ENCODE measurements around the gene HRH1. TPM values are rescaled to one million over a fixed set of nuclear protein-coding genes. Genes with fewer than 3 reads are reported as not detected.

The HRH1 gene
- total and polyA plus RNA-seq, 2 experiments from 2014 or later = not detected

- TF ChIP-seq, protein P1, sequence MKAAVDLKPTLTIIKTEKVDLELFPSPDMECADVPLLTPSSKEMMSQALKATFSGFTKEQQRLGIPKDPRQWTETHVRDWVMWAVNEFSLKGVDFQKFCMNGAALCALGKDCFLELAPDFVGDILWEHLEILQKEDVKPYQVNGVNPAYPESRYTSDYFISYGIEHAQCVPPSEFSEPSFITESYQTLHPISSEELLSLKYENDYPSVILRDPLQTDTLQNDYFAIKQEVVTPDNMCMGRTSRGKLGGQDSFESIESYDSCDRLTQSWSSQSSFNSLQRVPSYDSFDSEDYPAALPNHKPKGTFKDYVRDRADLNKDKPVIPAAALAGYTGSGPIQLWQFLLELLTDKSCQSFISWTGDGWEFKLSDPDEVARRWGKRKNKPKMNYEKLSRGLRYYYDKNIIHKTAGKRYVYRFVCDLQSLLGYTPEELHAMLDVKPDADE (IDR thresholded peaks at IDR 0.05) = no peak
- TF ChIP-seq ZNF114 (CRISPR knock-in tag; IDR thresholded peaks at IDR 0.05) = no peak
- no peak for TF ChIP-seq STAT1 (IDR thresholded peaks at IDR 0.05; ENCODE audit: unreplicated experiment)
- TF ChIP-seq EZH2 (IDR thresholded peaks at IDR 0.05; ENCODE audit: low read depth, unreplicated experiment) = no peak
- no peak for TF ChIP-seq REST (IDR thresholded peaks at IDR 0.05; ENCODE audit: unreplicated experiment)
Measured at GRCh38 chr3:11152301-11152700, 2.0 kb upstream of the HRH1 start (continued).

GRCh38 chr3:11154953-11155325 lies 646 bp downstream of the HRH1 start:
- DNase-seq (ENCODE audit: low spot score) = peak; percentile 60
- no peak overlapping the region for H3K27ac ChIP-seq (ENCODE audit: low read depth)
- H2AFZ ChIP-seq = peak overlapping the region; percentile 99
- peak; percentile 72 for ATAC-seq
- peaks cover 53% of the 10 kb centered on the region for H3K27me3 ChIP-seq (ENCODE audit: insufficient read depth)
- peaks cover 30% of the 10 kb centered on the region for H3K27me3 Mint-ChIP-seq (ENCODE audit: insufficient read depth, low read depth, poor library complexity)
- no peaks in the 10 kb centered on the region for H3K9me2 ChIP-seq (ENCODE audit: insufficient read depth)
- H3K4me3 ChIP-seq = peak overlapping the region; percentile 71
- no peaks in the 10 kb centered on the region for H3K36me3 Mint-ChIP-seq (ENCODE audit: low read depth)
- 0 out of 3 replicates have a peak, but pooled peaks cover 3% of the 10 kb centered on the region for H3K9me3 Mint-ChIP-seq
- peak overlapping the region; percentile 98 for H3K4me2 ChIP-seq
- H3K79me2 ChIP-seq (replicated peaks; ENCODE audit: insufficient read depth) = no peaks in the 10 kb centered on the region
- H3K4me1 ChIP-seq (ENCODE audit: insufficient read depth) = peaks cover 5% of the 10 kb centered on the region; the same call in 1 of the 2 replicates
- peaks cover 10% of the 10 kb centered on the region; the same call in 2 of the 3 replicates for H3K4me1 Mint-ChIP-seq
- no peaks in the 10 kb centered on the region for H3K36me3 ChIP-seq (ENCODE audit: insufficient read depth)
- H3K27ac Mint-ChIP-seq = no peak overlapping the region
- TF ChIP-seq STAT1 (IDR thresholded peaks at IDR 0.05; ENCODE audit: unreplicated experiment) = no peak
- TF ChIP-seq, protein P2, sequence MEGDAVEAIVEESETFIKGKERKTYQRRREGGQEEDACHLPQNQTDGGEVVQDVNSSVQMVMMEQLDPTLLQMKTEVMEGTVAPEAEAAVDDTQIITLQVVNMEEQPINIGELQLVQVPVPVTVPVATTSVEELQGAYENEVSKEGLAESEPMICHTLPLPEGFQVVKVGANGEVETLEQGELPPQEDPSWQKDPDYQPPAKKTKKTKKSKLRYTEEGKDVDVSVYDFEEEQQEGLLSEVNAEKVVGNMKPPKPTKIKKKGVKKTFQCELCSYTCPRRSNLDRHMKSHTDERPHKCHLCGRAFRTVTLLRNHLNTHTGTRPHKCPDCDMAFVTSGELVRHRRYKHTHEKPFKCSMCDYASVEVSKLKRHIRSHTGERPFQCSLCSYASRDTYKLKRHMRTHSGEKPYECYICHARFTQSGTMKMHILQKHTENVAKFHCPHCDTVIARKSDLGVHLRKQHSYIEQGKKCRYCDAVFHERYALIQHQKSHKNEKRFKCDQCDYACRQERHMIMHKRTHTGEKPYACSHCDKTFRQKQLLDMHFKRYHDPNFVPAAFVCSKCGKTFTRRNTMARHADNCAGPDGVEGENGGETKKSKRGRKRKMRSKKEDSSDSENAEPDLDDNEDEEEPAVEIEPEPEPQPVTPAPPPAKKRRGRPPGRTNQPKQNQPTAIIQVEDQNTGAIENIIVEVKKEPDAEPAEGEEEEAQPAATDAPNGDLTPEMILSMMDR (conservative IDR thresholded peaks at IDR 0.05; ENCODE audit: low read depth in 2 of 2) = peak in 1 of 2 experiments; percentile 37; a peak in 1 of 4 replicates
- TF ChIP-seq EZH2 (IDR thresholded peaks at IDR 0.05; ENCODE audit: low read depth, unreplicated experiment) = peak; percentile 8
- TF ChIP-seq, protein P3, sequence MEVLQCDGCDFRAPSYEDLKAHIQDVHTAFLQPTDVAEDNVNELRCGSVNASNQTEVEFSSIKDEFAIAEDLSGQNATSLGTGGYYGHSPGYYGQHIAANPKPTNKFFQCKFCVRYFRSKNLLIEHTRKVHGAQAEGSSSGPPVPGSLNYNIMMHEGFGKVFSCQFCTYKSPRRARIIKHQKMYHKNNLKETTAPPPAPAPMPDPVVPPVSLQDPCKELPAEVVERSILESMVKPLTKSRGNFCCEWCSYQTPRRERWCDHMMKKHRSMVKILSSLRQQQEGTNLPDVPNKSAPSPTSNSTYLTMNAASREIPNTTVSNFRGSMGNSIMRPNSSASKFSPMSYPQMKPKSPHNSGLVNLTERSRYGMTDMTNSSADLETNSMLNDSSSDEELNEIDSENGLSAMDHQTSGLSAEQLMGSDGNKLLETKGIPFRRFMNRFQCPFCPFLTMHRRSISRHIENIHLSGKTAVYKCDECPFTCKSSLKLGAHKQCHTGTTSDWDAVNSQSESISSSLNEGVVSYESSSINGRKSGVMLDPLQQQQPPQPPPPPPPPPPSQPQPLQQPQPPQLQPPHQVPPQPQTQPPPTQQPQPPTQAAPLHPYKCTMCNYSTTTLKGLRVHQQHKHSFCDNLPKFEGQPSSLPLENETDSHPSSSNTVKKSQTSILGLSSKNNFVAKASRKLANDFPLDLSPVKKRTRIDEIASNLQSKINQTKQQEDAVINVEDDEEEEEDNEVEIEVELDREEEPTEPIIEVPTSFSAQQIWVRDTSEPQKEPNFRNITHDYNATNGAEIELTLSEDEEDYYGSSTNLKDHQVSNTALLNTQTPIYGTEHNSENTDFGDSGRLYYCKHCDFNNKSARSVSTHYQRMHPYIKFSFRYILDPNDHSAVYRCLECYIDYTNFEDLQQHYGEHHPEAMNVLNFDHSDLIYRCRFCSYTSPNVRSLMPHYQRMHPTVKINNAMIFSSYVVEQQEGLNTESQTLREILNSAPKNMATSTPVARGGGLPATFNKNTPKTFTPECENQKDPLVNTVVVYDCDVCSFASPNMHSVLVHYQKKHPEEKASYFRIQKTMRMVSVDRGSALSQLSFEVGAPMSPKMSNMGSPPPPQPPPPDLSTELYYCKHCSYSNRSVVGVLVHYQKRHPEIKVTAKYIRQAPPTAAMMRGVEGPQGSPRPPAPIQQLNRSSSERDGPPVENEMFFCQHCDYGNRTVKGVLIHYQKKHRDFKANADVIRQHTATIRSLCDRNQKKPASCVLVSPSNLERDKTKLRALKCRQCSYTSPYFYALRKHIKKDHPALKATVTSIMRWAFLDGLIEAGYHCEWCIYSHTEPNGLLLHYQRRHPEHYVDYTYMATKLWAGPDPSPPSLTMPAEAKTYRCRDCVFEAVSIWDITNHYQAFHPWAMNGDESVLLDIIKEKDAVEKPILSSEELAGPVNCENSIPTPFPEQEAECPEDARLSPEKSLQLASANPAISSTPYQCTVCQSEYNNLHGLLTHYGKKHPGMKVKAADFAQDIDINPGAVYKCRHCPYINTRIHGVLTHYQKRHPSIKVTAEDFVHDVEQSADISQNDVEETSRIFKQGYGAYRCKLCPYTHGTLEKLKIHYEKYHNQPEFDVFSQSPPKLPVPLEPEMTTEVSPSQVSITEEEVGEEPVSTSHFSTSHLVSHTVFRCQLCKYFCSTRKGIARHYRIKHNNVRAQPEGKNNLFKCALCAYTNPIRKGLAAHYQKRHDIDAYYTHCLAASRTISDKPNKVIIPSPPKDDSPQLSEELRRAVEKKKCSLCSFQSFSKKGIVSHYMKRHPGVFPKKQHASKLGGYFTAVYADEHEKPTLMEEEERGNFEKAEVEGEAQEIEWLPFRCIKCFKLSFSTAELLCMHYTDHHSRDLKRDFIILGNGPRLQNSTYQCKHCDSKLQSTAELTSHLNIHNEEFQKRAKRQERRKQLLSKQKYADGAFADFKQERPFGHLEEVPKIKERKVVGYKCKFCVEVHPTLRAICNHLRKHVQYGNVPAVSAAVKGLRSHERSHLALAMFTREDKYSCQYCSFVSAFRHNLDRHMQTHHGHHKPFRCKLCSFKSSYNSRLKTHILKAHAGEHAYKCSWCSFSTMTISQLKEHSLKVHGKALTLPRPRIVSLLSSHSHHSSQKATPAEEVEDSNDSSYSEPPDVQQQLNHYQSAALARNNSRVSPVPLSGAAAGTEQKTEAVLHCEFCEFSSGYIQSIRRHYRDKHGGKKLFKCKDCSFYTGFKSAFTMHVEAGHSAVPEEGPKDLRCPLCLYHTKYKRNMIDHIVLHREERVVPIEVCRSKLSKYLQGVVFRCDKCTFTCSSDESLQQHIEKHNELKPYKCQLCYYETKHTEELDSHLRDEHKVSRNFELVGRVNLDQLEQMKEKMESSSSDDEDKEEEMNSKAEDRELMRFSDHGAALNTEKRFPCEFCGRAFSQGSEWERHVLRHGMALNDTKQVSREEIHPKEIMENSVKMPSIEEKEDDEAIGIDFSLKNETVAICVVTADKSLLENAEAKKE (CRISPR knock-in tag; IDR thresholded peaks at IDR 0.05) = no peak
- no peak for TF ChIP-seq NANOG (IDR thresholded peaks at IDR 0.05; ENCODE audit: borderline replicate concordance)
- no peaks in the 10 kb centered on the region for H4K20me1 ChIP-seq (replicated peaks; ENCODE audit: insufficient read depth)
- H3K4me3 Mint-ChIP-seq = peak overlapping the region; percentile 81
- no peaks in the 10 kb centered on the region for H3F3A ChIP-seq (replicated peaks; ENCODE audit: low read depth)
